ENCODE results near the gene CTLA4.

DNA sequence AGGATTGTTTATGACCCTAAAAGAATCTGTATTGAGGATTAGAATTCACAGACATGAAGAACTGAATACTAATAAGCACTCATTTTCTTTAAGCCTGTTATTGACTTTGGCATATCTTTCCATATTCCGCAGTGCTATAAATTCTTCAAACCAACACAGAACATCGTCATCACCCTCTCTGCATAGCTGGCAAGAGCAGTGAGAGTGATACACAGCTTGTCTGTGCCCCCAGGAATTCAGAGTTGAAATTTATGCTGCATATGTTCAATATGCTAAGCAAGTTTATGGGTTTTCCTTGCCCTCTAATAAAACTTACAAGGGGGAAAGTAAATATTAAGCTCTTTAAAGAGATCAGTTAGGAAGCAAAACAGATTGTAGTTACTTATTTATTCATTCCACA is 32.7 kb downstream of the CTLA4 start:
- TF ChIP-seq CTCF (IDR thresholded peaks at IDR 0.05; ENCODE audit: low read depth, low read length), result no peak
- no peak for TF ChIP-seq EZH2phosphoT487 (IDR thresholded peaks at IDR 0.05; ENCODE audit: low read depth)
